HL-60/S4 treated with phorbol 12-myristate 13-acetate at 8.2 ng/mL for 4 days and 3 days (cell line): Measurements from ENCODE around the gene PPOX.

Experiments used
- in situ Hi-C: fragments of 300-500 bp; cut with MboI; formaldehyde crosslinking; loops from 2 replicates; pipeline ENCODE4 v1.15.0; 2022; ENCODE audit warnings: low sequenced_read_pairs

Gene PPOX

GRCh38 chr1:161175771-161176453 is 9.7 kb downstream of the PPOX start:
- in situ Hi-C loops, result no loop called here

- in situ Hi-C loops, result no loop called here
Measured at GRCh38 chr1:161176468-161177111, 10.4 kb downstream of the PPOX start.

- in situ Hi-C loops, result no loop called here
Measured at GRCh38 chr1:161177112-161177935, 11.1 kb downstream of the PPOX start, which contains the start of gene B4GALT3. Gene B4GALT3, minus strand, starts transcription at chr1:161177507. Its CDS starts 1,447 bp downstream, at chr1:161176060.

GRCh38 chr1:161177936-161178244 is 11.7 kb downstream of the PPOX start:
- in situ Hi-C loops, result no loop called here

GRCh38 chr1:161179698-161180097 is 13.5 kb downstream of the PPOX start:
- in situ Hi-C loops, result no loop called here

GRCh38 chr1:161180639-161181038 is 14.4 kb downstream of the PPOX start:
- in situ Hi-C loops, result no loop called here

- in situ Hi-C loops, result no loop called here
Measured at GRCh38 chr1:161182214-161182613, 16.0 kb downstream of the PPOX start.

- in situ Hi-C loops, result no loop called here
Measured at GRCh38 chr1:161185282-161185682, 19.1 kb downstream of the PPOX start.

- in situ Hi-C loops, result no loop called here
Measured at GRCh38 chr1:161185732-161186311, 19.6 kb downstream of the PPOX start.

- in situ Hi-C loops, result no loop called here
Measured at GRCh38 chr1:161187311-161187710, 21.1 kb downstream of the PPOX start.

GRCh38 chr1:161188381-161188780 is 22.2 kb downstream of the PPOX start:
- in situ Hi-C loops, result no loop called here

- in situ Hi-C loops, result no loop called here
Measured at GRCh38 chr1:161189036-161189435, 22.8 kb downstream of the PPOX start.

- in situ Hi-C loops, result no loop called here
Measured at GRCh38 chr1:161190962-161191521, 24.8 kb downstream of the PPOX start.

GRCh38 chr1:161191971-161192370 is 25.7 kb downstream of the PPOX start:
- in situ Hi-C loops, result no loop called here

GRCh38 chr1:161192476-161193465 is 26.5 kb downstream of the PPOX start:
- in situ Hi-C loops, result no loop called here

GRCh38 chr1:161193561-161194235 is 27.5 kb downstream of the PPOX start:
- in situ Hi-C loops, result no loop called here

- in situ Hi-C loops, result no loop called here
Measured at GRCh38 chr1:161195171-161195570, 28.9 kb downstream of the PPOX start.

GRCh38 chr1:161196111-161196510 is 29.9 kb downstream of the PPOX start:
- in situ Hi-C loops, result no loop called here
